B cell (primary cell): ENCODE results near the gene ADPRH.

Experiments
- EZH2 ChIP-seq: IDR thresholded peaks from 2 replicates; pipeline ENCODE4 v1.6.1; 2012; ENCODE audit warnings: borderline replicate concordance, low read depth, mild to moderate bottlenecking, moderate library complexity, low read length; ENCODE audit not compliant: insufficient read depth, poor library complexity, severe bottlenecking
- TF ChIP-seq, protein P1 (sequence below): fragments of 200-600 bp; IDR thresholded peaks from one replicate; pipeline ENCODE4 v1.8.0; 2022; ENCODE audit warnings: antibody characterized with exemption, mild to moderate bottlenecking

GRCh38 chr3:119625451-119626153 lies 46.3 kb downstream of the ADPRH start:
- no peak for TF ChIP-seq EZH2
- TF ChIP-seq, protein P1, sequence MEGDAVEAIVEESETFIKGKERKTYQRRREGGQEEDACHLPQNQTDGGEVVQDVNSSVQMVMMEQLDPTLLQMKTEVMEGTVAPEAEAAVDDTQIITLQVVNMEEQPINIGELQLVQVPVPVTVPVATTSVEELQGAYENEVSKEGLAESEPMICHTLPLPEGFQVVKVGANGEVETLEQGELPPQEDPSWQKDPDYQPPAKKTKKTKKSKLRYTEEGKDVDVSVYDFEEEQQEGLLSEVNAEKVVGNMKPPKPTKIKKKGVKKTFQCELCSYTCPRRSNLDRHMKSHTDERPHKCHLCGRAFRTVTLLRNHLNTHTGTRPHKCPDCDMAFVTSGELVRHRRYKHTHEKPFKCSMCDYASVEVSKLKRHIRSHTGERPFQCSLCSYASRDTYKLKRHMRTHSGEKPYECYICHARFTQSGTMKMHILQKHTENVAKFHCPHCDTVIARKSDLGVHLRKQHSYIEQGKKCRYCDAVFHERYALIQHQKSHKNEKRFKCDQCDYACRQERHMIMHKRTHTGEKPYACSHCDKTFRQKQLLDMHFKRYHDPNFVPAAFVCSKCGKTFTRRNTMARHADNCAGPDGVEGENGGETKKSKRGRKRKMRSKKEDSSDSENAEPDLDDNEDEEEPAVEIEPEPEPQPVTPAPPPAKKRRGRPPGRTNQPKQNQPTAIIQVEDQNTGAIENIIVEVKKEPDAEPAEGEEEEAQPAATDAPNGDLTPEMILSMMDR = no peak
